ENCODE results near the gene MTHFD1L.

DNA sequence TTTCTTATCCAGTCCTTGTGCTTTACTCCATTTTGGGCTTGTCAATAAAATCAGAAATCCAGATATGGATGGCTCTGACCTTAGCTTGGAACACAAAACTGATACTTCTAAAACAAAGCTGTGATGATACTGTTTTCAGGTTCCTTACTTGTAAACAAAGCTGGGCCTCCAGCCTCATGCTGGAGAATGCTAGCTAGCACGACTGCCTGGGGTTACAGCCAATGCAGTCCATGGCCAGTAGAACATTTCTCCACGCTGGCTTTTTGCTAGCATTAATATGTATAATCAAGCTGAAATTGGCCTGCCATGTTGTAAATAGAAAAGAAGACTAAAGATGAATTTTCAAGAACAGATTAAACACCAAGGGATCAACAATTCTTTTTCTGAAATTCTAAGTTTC is 63.9 kb downstream of the MTHFD1L start:
- TF ChIP-seq, protein P1, sequence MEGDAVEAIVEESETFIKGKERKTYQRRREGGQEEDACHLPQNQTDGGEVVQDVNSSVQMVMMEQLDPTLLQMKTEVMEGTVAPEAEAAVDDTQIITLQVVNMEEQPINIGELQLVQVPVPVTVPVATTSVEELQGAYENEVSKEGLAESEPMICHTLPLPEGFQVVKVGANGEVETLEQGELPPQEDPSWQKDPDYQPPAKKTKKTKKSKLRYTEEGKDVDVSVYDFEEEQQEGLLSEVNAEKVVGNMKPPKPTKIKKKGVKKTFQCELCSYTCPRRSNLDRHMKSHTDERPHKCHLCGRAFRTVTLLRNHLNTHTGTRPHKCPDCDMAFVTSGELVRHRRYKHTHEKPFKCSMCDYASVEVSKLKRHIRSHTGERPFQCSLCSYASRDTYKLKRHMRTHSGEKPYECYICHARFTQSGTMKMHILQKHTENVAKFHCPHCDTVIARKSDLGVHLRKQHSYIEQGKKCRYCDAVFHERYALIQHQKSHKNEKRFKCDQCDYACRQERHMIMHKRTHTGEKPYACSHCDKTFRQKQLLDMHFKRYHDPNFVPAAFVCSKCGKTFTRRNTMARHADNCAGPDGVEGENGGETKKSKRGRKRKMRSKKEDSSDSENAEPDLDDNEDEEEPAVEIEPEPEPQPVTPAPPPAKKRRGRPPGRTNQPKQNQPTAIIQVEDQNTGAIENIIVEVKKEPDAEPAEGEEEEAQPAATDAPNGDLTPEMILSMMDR (conservative IDR thresholded peaks at IDR 0.05), result no peak
- TF ChIP-seq ZFX (IDR thresholded peaks at IDR 0.05), result no peak

Data from C4-2B (cell line).